ENCODE measurements around the gene GDAP2.

DNA sequence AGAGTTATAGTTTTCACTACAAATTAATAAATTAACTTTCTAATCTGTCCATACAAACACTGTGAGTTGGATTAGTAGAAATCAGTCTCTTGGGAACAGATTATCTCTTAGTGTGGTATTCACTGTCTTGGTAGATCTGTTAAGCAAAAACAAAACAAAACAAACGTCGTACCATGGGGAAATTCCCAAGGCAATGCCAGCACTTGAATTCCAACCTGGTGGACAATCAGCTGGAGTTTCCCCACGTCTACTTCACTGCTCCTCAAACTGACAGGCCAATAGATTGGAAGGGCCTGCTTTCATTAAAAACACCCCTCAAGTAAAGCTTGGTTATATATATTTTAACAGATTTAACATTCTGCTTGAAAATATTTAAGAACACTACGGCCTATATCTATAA is 31.9 kb downstream of the GDAP2 start:
- no peak for TF ChIP-seq POLR2AphosphoS5 (IDR thresholded peaks at IDR 0.05; ENCODE audit: low read depth, low read length)
- TF ChIP-seq, protein P1, sequence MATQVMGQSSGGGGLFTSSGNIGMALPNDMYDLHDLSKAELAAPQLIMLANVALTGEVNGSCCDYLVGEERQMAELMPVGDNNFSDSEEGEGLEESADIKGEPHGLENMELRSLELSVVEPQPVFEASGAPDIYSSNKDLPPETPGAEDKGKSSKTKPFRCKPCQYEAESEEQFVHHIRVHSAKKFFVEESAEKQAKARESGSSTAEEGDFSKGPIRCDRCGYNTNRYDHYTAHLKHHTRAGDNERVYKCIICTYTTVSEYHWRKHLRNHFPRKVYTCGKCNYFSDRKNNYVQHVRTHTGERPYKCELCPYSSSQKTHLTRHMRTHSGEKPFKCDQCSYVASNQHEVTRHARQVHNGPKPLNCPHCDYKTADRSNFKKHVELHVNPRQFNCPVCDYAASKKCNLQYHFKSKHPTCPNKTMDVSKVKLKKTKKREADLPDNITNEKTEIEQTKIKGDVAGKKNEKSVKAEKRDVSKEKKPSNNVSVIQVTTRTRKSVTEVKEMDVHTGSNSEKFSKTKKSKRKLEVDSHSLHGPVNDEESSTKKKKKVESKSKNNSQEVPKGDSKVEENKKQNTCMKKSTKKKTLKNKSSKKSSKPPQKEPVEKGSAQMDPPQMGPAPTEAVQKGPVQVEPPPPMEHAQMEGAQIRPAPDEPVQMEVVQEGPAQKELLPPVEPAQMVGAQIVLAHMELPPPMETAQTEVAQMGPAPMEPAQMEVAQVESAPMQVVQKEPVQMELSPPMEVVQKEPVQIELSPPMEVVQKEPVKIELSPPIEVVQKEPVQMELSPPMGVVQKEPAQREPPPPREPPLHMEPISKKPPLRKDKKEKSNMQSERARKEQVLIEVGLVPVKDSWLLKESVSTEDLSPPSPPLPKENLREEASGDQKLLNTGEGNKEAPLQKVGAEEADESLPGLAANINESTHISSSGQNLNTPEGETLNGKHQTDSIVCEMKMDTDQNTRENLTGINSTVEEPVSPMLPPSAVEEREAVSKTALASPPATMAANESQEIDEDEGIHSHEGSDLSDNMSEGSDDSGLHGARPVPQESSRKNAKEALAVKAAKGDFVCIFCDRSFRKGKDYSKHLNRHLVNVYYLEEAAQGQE (IDR thresholded peaks at IDR 0.05; ENCODE audit: insufficient read depth in 1 of 2, low read depth in 2 of 2, low read length in 2 of 2): no peak
- TF ChIP-seq SIN3A (IDR thresholded peaks at IDR 0.05; ENCODE audit: borderline replicate concordance, insufficient read depth, low read length): no peak

Measured in PFSK-1 (cell line).